ENCODE data around the gene CIB4.

CIB4 gene

DNA sequence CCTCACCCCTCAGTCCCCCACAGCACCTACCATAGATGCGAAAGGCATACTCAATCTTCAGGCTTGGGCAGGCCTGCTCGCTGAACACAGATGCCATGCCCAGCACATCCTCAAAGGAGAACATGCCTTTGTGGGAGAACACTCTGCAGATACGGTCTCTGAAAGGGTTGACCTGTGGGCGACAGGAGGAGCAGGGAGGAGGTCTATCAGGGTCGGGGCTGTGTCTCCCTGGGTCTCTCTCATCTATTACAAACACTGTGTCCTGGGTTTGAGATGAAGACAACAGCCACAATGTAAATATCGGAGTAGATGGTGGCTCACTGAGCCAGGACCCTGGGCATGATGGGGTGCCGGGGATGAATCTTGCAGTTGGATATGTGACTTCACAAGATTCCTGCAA is 46.0 kb downstream of the CIB4 start:
- in situ Hi-C loops (cut with HindIII; ENCODE audit: low sequenced_read_pairs): no loop called here
- DNase-seq (ENCODE audit: low read depth): no peak
- TF ChIP-seq, protein P1, sequence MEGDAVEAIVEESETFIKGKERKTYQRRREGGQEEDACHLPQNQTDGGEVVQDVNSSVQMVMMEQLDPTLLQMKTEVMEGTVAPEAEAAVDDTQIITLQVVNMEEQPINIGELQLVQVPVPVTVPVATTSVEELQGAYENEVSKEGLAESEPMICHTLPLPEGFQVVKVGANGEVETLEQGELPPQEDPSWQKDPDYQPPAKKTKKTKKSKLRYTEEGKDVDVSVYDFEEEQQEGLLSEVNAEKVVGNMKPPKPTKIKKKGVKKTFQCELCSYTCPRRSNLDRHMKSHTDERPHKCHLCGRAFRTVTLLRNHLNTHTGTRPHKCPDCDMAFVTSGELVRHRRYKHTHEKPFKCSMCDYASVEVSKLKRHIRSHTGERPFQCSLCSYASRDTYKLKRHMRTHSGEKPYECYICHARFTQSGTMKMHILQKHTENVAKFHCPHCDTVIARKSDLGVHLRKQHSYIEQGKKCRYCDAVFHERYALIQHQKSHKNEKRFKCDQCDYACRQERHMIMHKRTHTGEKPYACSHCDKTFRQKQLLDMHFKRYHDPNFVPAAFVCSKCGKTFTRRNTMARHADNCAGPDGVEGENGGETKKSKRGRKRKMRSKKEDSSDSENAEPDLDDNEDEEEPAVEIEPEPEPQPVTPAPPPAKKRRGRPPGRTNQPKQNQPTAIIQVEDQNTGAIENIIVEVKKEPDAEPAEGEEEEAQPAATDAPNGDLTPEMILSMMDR (IDR thresholded peaks at IDR 0.05; ENCODE audit: low read depth, low read length, missing control alignments): no peak
- no peak overlapping the region for H3K4me3 ChIP-seq (ENCODE audit: low read depth, low read length)

DNA sequence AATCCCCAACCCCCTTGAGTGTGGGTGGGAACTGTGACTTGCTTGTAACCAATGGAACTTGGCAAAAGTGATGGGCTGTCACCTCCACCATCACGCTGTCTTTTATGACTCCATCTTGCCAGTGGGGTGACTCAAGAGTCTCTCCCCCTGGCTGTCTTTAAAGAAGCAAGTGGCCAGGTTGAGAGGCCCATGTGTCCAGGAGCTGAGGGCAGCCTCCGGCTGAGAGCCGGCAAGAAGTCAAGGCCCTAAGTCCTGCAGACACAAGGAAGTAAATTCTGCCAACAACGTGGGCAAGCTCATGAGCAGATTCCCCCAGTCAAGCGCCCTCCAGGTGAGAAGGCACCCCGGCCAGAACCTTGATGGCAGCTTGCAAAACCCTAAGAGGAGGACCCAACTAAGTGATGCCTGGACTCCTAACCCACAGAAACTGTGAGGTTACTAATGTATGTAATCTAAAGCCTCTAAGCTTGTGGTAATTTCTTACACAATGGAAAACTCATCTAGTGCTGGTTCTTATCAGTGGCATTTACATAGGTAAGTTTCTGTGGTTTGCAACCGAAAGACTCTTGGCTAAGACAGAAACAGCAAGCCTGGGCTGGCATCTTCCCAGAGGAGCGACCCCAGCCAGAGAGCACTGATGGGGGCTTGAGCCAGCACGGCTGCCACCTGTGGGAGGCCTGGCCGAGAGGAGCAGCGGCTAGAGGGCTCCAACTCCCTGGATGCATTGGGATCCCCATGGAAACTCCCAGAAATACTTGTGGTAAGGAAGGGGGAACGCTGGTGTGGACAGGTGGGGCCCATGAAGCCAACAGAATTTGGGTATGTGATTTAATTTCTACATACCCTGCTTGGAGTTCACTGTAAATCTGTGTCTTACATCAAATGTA is 49.3 kb downstream of the CIB4 start:
- TF ChIP-seq, protein P1 (IDR thresholded peaks at IDR 0.05; ENCODE audit: low read depth, low read length, missing control alignments): no peak
- in situ Hi-C loops (cut with HindIII; ENCODE audit: low sequenced_read_pairs): no loop called here
- no peak overlapping the region for H3K4me3 ChIP-seq (ENCODE audit: low read depth, low read length)
- no peak for DNase-seq (ENCODE audit: low read depth)

DNA sequence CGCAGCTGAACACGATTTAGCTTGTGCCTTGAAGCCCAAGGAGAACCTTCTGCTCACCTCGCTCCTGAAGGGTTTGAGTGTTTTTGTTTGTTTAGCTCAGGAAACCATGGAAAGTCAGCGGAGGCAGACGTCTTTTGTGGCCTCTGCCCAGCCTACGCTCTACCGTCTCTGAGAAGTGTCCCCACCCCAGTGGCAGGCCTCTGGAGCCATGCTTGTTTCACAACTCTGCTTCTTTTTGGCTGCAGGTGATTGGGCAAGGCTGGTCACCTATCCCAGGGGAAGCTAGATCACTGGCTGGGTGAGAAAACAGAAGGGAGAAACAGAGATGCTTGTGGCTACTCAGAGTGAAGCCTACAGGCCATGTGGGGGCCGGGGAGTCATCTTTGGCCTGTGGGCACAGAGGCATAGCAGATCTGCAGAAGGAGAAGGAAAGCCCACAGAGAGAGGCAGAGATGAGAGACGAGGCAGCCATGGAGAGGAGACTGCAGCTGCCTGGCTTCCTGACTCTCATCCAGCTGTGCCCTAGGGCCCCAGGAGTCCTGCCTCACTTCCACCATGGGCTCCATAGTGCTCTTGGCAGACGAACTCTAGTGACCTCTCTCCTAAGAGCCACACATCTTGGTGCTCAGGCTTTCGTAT is 50.1 kb downstream of the CIB4 start:
- TF ChIP-seq, protein P1 (IDR thresholded peaks at IDR 0.05; ENCODE audit: low read depth, low read length, missing control alignments): no peak
- in situ Hi-C loops (cut with HindIII; ENCODE audit: low sequenced_read_pairs): no loop called here
- no peak for DNase-seq (ENCODE audit: low read depth)
- no peak overlapping the region for H3K4me3 ChIP-seq (ENCODE audit: low read depth, low read length)

DNA sequence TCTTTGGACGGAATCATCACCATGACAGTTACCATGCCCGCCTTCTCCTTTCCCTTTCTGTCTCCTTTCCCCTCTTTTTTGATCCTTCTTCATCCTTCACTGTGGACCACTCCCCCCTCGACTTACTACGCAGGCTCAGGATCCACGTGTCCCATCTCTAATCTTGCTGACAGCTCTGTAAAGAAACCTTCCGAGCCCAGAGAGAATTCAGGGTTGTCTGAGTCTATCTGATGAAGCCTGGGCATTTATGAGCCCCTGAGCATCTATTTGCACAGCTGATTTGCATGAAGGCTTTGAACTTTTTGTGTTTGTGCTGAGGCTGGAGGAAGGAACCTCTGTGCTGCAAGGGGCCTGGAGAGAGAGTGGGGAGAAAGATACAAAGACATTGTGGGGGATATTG is 50.7 kb downstream of the CIB4 start:
- no peak for DNase-seq (ENCODE audit: low read depth)
- no peak overlapping the region for H3K4me3 ChIP-seq (ENCODE audit: low read depth, low read length)
- TF ChIP-seq, protein P1 (IDR thresholded peaks at IDR 0.05; ENCODE audit: low read depth, low read length, missing control alignments): no peak
- in situ Hi-C loops (cut with HindIII; ENCODE audit: low sequenced_read_pairs): no loop called here

DNA sequence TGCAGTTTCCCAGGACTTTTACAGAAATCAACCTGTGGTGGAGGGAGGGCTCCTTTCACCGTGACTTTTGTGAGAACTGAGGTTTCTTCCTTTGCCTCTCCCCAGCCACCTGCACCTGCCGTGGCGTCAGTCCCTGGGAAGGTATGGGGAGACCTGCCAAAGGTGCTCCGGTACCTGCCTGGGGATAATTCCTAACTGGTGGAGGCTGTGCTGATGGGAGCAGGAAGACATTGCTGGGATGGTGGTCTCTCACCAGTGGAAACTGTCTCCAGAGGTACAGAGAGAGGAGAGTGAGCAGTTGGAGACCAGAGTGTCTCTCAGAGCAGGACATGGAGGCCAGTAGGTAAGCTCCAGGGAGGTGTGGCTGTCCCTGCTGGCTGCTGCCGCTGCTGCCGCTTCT is 52.6 kb downstream of the CIB4 start:
- TF ChIP-seq, protein P1 (IDR thresholded peaks at IDR 0.05; ENCODE audit: low read depth, low read length, missing control alignments): no peak
- H3K4me3 ChIP-seq (ENCODE audit: low read depth, low read length): no peak overlapping the region
- in situ Hi-C loops (cut with HindIII; ENCODE audit: low sequenced_read_pairs): no loop called here
- DNase-seq (ENCODE audit: low read depth): no peak

DNA sequence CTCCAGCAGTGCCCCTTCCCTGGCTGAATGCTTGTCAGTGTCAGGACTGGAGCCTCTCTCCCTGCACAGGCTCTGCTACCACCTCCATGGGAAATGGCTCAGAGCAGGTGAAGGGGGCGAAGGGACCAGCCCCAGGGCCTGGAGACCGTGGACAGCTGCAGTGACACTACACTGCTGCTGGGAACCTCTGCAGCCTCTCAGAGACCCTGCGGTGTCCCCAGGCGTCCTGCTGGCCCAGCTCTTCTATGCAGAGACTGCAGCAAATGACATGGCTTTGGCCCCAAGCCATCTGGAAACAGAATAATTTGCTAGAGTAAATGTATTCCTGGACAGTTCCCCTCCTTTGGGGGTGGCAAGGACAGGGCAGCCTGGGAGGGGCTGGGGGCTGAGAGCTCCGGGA is 53.2 kb downstream of the CIB4 start:
- TF ChIP-seq, protein P1 (IDR thresholded peaks at IDR 0.05; ENCODE audit: low read depth, low read length, missing control alignments): no peak
- no peak overlapping the region for H3K4me3 ChIP-seq (ENCODE audit: low read depth, low read length)
- no peak for DNase-seq (ENCODE audit: low read depth)
- in situ Hi-C loops (cut with HindIII; ENCODE audit: low sequenced_read_pairs): no loop called here

Measured in astrocyte of the cerebellum (primary cell).